Left renal pelvis (tissue), 4 donors: ENCODE data around the gene TPPP3. TPM values are rescaled to one million over a fixed set of nuclear protein-coding genes. Genes with fewer than 3 reads are reported as not detected.

Experiments used
- DNase-seq, 4 donors: peaks; one replicate each; pipeline ENCODE4 v3.0.0-alpha.2; 2013; ENCODE audit warnings: low read depth in 4 of 4, low spot score in 3 of 4
- polyA plus RNA-seq, 4 donors: library from polyadenylated mRNA; unstranded; fragments of 120-200 nt; gene quantifications; one replicate each; pipeline ENCODE4 v1.2.1, GENCODE V29; 2013; ENCODE audit not compliant: insufficient read length in 4 of 4

Gene TPPP3
- polyA plus RNA-seq, 4 donors, result 44.8 to 63.4 (median 53.2) TPM

GRCh38 chr16:67406111-67406971 is 13.0 kb upstream of the TPPP3 start:
- no peak for DNase-seq

GRCh38 chr16:67405336-67405735 is 12.0 kb upstream of the TPPP3 start:
- DNase-seq, result no peak

DNA sequence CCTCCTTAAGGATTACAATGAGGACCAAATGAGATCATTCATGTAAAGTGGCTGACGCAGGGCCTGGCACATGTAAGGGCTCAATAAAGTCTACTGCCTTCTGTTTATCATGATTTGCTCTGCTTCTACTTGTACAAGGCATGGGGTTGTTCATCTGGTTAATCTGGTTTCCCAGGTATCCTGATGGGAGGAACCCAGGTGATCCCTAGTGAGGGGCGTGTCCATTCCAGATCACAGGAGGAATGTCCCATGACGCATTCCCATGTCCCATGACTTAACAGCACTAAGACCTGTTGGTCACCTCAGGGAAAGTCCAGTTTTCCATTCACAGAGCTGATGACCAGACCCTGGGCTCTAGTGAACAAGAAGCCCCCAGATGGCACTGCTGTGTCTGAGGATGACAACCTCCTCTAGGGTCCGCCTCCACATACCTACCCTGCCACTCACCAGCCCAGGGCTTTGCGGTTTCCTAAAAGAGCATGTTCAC is 11.5 kb upstream of the TPPP3 start:
- DNase-seq, result no peak

GRCh38 chr16:67403976-67404555 is 10.8 kb upstream of the TPPP3 start:
- DNase-seq, result no peak

DNA sequence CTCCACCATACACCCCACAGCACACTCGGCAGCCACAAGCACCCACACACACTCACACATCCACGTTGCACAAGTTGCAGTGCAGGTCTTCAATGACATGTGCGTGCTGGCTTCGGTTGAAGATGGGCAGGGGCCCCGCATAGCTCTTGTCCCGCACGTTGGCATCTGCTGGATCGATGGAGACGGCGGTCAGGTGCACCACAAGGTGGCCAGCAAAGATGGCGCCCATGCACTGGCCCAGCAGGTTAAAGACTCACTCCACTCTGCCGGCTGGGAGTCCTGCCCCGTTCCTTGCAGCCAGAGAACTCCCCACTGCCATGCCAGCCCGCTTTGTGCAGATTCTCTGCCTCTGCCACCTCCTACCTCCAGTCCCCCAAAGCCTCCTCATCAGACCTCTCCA is 7.6 kb upstream of the TPPP3 start:
- DNase-seq, result no peak

DNA sequence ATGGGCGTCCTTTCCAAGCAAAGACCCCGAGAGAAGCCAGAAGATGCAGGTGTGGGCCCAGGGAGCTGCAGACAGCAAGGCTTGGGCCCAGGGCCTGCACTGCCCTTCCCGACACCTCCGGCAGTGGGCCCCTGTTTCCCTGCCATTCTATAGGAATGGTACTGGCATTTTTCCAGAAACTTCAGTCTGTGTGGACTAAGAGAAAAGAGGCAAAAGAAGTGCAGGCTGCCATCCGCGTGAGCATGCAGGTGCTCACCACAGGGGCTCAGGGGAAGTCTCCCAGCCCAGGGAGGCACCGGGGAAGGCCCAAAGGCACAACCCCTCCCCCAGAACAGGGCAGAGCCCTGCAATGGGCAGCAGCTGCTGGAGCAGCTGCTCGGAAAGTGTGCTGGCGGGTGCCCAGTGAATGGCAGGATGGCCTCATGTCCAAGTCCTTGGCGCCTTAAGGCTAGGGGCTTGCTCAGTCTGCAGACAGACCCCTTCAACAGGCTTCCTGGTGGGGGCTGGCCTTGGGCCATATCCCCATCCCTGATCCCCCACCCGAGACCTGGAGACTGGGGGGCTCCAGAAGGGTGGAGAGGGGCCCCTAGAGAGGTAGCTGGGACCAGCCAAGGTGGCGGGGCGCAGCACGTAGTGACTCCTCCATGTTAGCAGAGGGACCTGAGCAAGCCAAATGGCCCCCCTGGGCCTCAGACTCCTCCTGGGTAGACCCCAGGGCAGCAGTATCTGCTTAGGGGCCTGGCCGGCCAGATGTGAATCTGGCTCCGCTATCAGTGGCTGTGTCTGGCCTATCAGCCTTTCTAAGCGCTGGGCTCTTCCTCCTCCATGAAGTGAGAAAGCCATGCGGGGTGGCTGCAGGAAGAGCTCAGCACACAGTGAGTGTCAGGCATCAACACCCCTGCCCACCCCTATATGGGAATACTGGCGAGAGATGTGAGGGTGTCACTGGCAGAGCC is 6.7 kb upstream of the TPPP3 start:
- no peak for DNase-seq

DNA sequence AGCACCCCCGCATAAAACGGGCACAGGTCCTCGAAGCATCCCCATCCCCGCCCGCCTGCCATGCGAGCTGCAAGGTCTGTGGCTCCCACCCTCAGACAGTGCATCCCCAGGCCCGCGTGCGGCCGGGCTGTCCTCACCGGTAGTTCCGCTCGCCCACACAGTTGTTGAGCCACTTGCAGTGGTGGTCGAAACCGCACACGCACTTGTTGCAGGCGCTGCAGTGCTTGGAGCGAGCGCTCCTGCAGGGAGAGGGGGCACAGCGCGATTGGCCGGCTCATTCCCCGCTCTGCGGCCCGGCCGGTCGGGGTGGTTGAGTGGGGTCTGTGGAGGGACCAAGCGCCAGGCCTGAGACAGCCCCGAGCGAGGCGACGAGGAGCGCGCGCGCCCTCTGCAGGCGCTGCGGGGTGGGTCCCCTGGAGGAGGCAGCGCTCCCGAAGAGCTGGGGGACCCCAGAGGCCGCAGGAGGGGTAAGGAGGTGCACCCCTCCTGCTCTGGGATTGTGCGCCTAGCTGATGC is 6.0 kb upstream of the TPPP3 start:
- DNase-seq, result no peak

GRCh38 chr16:67398546-67399217 is 5.4 kb upstream of the TPPP3 start:
- DNase-seq, result no peak

DNA sequence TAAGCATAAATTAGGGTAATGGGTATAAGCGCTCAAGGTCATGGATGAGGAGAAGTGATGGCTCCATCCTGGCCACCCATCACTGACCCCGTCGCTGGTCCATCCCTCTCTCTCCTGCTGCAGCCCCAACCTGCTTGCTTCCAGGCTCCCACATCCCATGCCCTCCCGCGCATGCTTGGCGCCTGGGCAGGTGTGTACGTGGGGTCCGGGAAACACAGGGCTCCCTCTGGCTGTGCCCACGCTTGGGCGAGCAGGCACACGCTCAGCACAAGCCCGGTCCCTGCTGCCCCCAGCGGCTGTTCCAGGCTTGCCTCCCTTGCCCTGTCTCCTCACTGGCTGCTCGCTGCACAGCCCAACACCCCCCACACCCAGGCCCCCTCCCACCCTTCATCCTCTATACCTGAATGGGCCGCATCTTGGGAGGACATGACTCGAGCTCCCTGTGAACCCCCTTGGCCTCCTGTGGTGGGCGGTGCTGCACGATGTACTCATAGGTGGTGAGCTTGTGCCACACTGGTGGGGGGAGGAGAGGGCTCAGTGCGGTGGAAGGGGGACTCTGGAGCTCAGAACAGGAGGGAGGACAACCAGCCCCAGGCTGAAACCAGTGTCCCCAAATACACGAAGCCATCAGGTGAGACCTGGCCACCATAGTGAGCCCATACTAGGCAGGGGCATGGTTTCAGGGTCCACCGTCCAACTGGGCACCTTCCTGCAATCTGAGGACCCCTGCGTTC is 4.7 kb upstream of the TPPP3 start:
- DNase-seq, result no peak

GRCh38 chr16:67397036-67397801 is 3.9 kb upstream of the TPPP3 start:
- DNase-seq, result no peak

DNA sequence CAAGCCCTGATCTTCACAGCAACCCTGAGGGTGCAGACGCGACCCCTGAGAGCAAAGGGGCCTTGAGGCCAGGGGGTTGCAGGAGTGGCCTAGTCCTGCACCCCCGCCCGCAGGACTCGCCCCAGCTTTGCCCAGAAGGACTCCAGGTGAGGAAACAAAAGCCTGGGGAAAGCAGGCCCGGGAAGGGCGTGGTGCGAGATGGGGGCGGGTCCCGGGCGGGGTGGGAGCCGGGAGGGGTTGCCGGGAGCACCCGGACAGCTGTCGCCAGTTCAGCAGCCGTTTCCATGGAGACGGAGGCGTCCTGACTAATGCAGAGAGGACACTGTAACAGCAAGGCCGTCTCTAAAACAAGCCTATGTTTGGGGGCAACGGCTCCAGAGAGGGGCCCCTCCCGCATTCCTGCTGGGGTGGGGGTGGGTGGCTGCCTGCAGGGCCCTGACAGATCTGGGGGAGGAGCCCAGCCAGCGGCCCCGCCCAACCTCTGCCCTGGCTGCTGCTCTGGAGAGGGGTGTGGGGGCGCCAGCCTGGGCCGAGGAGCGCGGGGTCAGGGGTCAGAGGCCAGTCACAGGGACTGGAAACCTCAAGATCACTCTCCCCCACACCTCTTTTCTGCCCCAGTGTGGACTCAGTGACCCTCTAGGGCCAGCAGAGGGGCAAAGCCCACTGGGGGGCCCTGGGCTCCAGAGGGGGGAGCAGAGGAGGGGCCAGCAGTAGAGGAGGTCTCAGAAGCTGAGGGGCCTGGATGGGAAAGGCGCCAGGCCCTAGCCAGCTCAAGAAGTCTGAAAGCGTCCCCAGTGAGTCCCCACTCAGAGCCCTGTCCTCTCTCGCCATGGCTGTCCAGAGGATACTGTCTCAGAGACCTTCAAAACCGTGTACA is 3.1 kb upstream of the TPPP3 start:
- peak in 2 of 4 donors; percentile 79 to 83 for DNase-seq

GRCh38 chr16:67395458-67396158 is 2.3 kb upstream of the TPPP3 start:
- DNase-seq, result no peak

- DNase-seq, result no peak
These were observed 1.8 kb upstream of the TPPP3 start for GRCh38 chr16:67395105-67395457.

- no peak for DNase-seq
These were observed 1.1 kb upstream of the TPPP3 start for GRCh38 chr16:67394155-67395104.

GRCh38 chr16:67393788-67394154 is 473 bp upstream of the TPPP3 start:
- DNase-seq, result no peak
